H1 (cell line): ENCODE data around the gene KIF23. TPM values are rescaled to one million over a fixed set of nuclear protein-coding genes. Genes with fewer than 3 reads are reported as not detected.

Experiments used
- CTCF ChIA-PET: fragments of 300-600 bp; sonication (Branson Sonifier 250); formaldehyde crosslinking; loops from one replicate; lab custom pipeline; 2021; ENCODE audit not compliant: partially characterized antibody; lab: Charles Lee
- POLR2A ChIA-PET: fragments of 300-600 bp; sonication (Branson Sonifier 250); formaldehyde crosslinking; loops from one replicate; lab custom pipeline; 2021; ENCODE audit warnings: inconsistent platforms; ENCODE audit not compliant: partially characterized antibody; lab: Charles Lee
- DNase-seq, 2 experiments: peaks; one replicate each; pipeline versions ENCODE4 v3.0.0 to v3.0.0-alpha.2; 2010 to 2022; ENCODE audit warnings: low spot score in 2 of 2, low read depth in 1 of 2, mixed read lengths in 1 of 2
- FAIRE-seq: peaks from 2 replicates; lab custom pipeline; 2011; peaks lifted over from hg19 to GRCh38; lab: Jason Lieb, UNC
- H2AFZ ChIP-seq: 2 replicates; pipeline ENCODE4 v1.8.1; 2012; ENCODE audit warnings: low read length, inconsistent platforms
- H2AK5ac ChIP-seq: 2 replicates; pipeline ENCODE4 v1.6.1; 2013; ENCODE audit warnings: low read depth, low read length
- H2BK120ac ChIP-seq: replicated peaks from 2 replicates; pipeline ENCODE3; 2013; ENCODE audit warnings: low read depth, low read length, inconsistent platforms
- H2BK12ac ChIP-seq: 2 replicates; pipeline ENCODE4 v1.6.1; 2013; ENCODE audit warnings: low read depth, low read length
- H2BK15ac ChIP-seq: 2 replicates; pipeline ENCODE4 v1.6.1; 2013; ENCODE audit warnings: low read length
- H2BK20ac ChIP-seq: 2 replicates; pipeline ENCODE4 v1.6.1; 2013; ENCODE audit warnings: low read length
- H2BK5ac ChIP-seq: 2 replicates; pipeline ENCODE4 v1.6.1; 2013; ENCODE audit warnings: low read depth, low read length
- H3K14ac ChIP-seq: 2 replicates; pipeline ENCODE4 v1.6.1; 2013; ENCODE audit warnings: inconsistent platforms; ENCODE audit not compliant: insufficient read length
- H3K18ac ChIP-seq: 2 replicates; pipeline ENCODE4 v1.6.1; 2013; ENCODE audit warnings: low read length; ENCODE audit errors: extremely low read depth
- H3K23ac ChIP-seq: 2 replicates; pipeline ENCODE4 v1.6.1; 2013; ENCODE audit warnings: inconsistent platforms; ENCODE audit not compliant: insufficient read length
- H3K23me2 ChIP-seq: 2 replicates; pipeline ENCODE4 v1.6.1; 2013; ENCODE audit warnings: low read depth, low read length
- H3K27ac ChIP-seq: 2 replicates; pipeline ENCODE4 v1.6.1; 2011; ENCODE audit warnings: low read depth, low read length, inconsistent platforms
- H3K27me3 ChIP-seq, 4 experiments: replicated peaks in 1 of 4; 1 replicate in 1 of 4; 2 replicates in 3 of 4; pipeline versions ENCODE4 v1.6.1 to v1.8.1; 2011 to 2013; ENCODE audit warnings: low read length in 3 of 4, mild to moderate bottlenecking in 3 of 4, inconsistent platforms in 2 of 4, mixed read lengths in 2 of 4, moderate library complexity in 1 of 4; ENCODE audit not compliant: control insufficient read depth in 3 of 4, insufficient read depth in 3 of 4; ENCODE audit errors: extremely low read depth in 1 of 4
- H3K36me3 ChIP-seq, 4 experiments: 2 replicates each; pipeline versions ENCODE4 v1.6.1 to v1.8.1; 2011 to 2013; ENCODE audit warnings: mild to moderate bottlenecking in 4 of 4, low read length in 3 of 4, moderate library complexity in 2 of 4, control low read depth in 1 of 4, inconsistent platforms in 1 of 4; ENCODE audit not compliant: insufficient read depth in 4 of 4, control insufficient read depth in 2 of 4
- H3K4ac ChIP-seq: replicated peaks from 2 replicates; pipeline ENCODE3; 2013; ENCODE audit warnings: low read length, low read depth, mixed read lengths, inconsistent platforms; ENCODE audit not compliant: insufficient read length
- H3K4me1 ChIP-seq, 4 experiments: replicated peaks in 1 of 4; 1 replicate in 1 of 4; 2 replicates in 3 of 4; pipeline versions ENCODE4 v1.6.1 to v1.8.1; 2011 to 2013; ENCODE audit warnings: low read length in 3 of 4, inconsistent platforms in 2 of 4, mixed read lengths in 1 of 4; ENCODE audit not compliant: insufficient read depth in 4 of 4, control insufficient read depth in 3 of 4
- H3K4me2 ChIP-seq, 2 experiments: 2 replicates each; pipeline versions ENCODE4 v1.6.1 to v1.8.1; 2011 to 2013; ENCODE audit warnings: low read depth in 2 of 2, low read length in 2 of 2, control low read depth in 1 of 2, inconsistent platforms in 1 of 2, mild to moderate bottlenecking in 1 of 2; ENCODE audit not compliant: insufficient read depth in 1 of 2
- H3K4me3 ChIP-seq, 4 experiments: fragments of 200-600, 300-600 bp in 1 of 4; sonication (generic), shearing (Covaris generic), sonication (Bioruptor Twin) in 1 of 4; 2 replicates each; pipeline versions ENCODE4 v1.5.1 to v1.8.1; 2011 to 2016; ENCODE audit warnings: low read length in 4 of 4, low read depth in 3 of 4, control low read depth in 2 of 4, inconsistent platforms in 2 of 4, mild to moderate bottlenecking in 2 of 4, mixed read lengths in 1 of 4, moderate library complexity in 1 of 4; ENCODE audit not compliant: insufficient read depth in 2 of 4; ENCODE audit errors: extremely low read depth in 1 of 4
- H3K56ac ChIP-seq: replicated peaks from 2 replicates; pipeline ENCODE3; 2013; ENCODE audit warnings: low read depth, mild to moderate bottlenecking, mixed read lengths, low read length, inconsistent platforms; ENCODE audit not compliant: insufficient read length
- H3K79me1 ChIP-seq: 2 replicates; pipeline ENCODE4 v1.6.1; 2013; ENCODE audit warnings: low read depth, low read length, control low read depth
- H3K79me2 ChIP-seq, 2 experiments: 2 replicates each; pipeline versions ENCODE4 v1.6.1 to v1.8.1; 2012 to 2013; ENCODE audit warnings: low read length in 2 of 2, mild to moderate bottlenecking in 2 of 2, inconsistent platforms in 1 of 2; ENCODE audit not compliant: insufficient read depth in 2 of 2, control insufficient read depth in 1 of 2
- H3K9ac ChIP-seq, 4 experiments: replicated peaks in 1 of 4; 1 replicate in 1 of 4; 2 replicates in 3 of 4; pipeline versions ENCODE4 v1.6.1 to v1.8.1; 2011 to 2013; ENCODE audit warnings: low read depth in 3 of 4, low read length in 3 of 4, control low read depth in 2 of 4, mild to moderate bottlenecking in 2 of 4, moderate library complexity in 2 of 4, inconsistent platforms in 1 of 4; ENCODE audit errors: extremely low read depth in 1 of 4
- H3K9me3 ChIP-seq, 2 experiments: 2 replicates each; pipeline versions ENCODE4 v1.6.1 to v1.8.1; 2012 to 2013; ENCODE audit warnings: mild to moderate bottlenecking in 2 of 2, moderate library complexity in 2 of 2, control low read depth in 1 of 2, inconsistent platforms in 1 of 2, low read depth in 1 of 2, low read length in 1 of 2, mixed read lengths in 1 of 2; ENCODE audit not compliant: insufficient read depth in 2 of 2
- H4K20me1 ChIP-seq, 2 experiments: replicated peaks in 1 of 2; 2 replicates each; pipeline versions ENCODE3 to v1.8.1; 2011 to 2013; ENCODE audit warnings: inconsistent platforms in 2 of 2, low read length in 2 of 2, mild to moderate bottlenecking in 1 of 2; ENCODE audit not compliant: insufficient read depth in 2 of 2, control insufficient read depth in 1 of 2
- H4K5ac ChIP-seq: 2 replicates; pipeline ENCODE4 v1.6.1; 2013; ENCODE audit warnings: low read length, low read depth, mixed read lengths, inconsistent platforms; ENCODE audit not compliant: insufficient read length
- H4K8ac ChIP-seq: 2 replicates; pipeline ENCODE4 v1.8.0; 2013; ENCODE audit warnings: mild to moderate bottlenecking, moderate library complexity, low read length, inconsistent platforms; ENCODE audit not compliant: insufficient read depth; ENCODE audit errors: extremely low read depth
- H4K91ac ChIP-seq: replicated peaks from 2 replicates; pipeline ENCODE3; 2013; ENCODE audit warnings: low read length, mixed read lengths, inconsistent platforms; ENCODE audit not compliant: insufficient read length
- BRCA1 ChIP-seq: IDR thresholded peaks from 2 replicates; pipeline ENCODE4 v1.6.1; 2012; ENCODE audit warnings: low read depth, low read length, improper control_type of control experiment
- JUND ChIP-seq: IDR thresholded peaks from 2 replicates; pipeline ENCODE4 v1.6.1; 2011; ENCODE audit warnings: mild to moderate bottlenecking, improper control_type of control experiment, low read length
- MAX ChIP-seq: IDR thresholded peaks from 2 replicates; pipeline ENCODE4 v1.6.1; 2012; ENCODE audit warnings: inconsistent platforms
- NANOG ChIP-seq: IDR thresholded peaks from 2 replicates; pipeline ENCODE4 v1.6.1; 2011; ENCODE audit warnings: low read length, low read depth, mild to moderate bottlenecking, inconsistent platforms; ENCODE audit not compliant: insufficient read depth, poor library complexity, severe bottlenecking
- TBP ChIP-seq: IDR thresholded peaks from 2 replicates; pipeline ENCODE4 v1.6.1; 2011; ENCODE audit warnings: low read depth, low read length, improper control_type of control experiment
- YY1 ChIP-seq: IDR thresholded peaks from 2 replicates; pipeline ENCODE4 v1.6.1; 2011; ENCODE audit warnings: low read depth, mild to moderate bottlenecking, low read length
- WGBS, 2 experiments: shearing (Covaris generic) in 1 of 2; methylation state at CpG; one replicate each; pipeline versions ENCODE4 v1.1.6 to v1.1.7; 2013 to 2015; ENCODE audit warnings: low lambda C conversion rate in 2 of 2, mixed read lengths in 2 of 2, inconsistent platforms in 1 of 2, low coverage in 1 of 2, missing lambda C conversion rate in 1 of 2; ENCODE audit not compliant: insufficient replicate concordance in 2 of 2, insufficient coverage in 1 of 2, insufficient read length in 1 of 2; ENCODE audit errors: extremely low coverage in 1 of 2, missing lambda C conversion rate in 1 of 2; 5-methylcytosine and 5-hydroxymethylcytosine counted together
- polyA plus RNA-seq, 7 experiments: library from polyadenylated mRNA; depleted of rRNA in 3 of 7; stranded (reverse) in 5 of 7; unstranded in 2 of 7; fragments of >200 nt in 5 of 7; fragments of 200-250 nt in 2 of 7; gene quantifications; 1 replicate in 5 of 7; 2 replicates in 1 of 7; 4 replicates in 1 of 7; pipeline versions ENCODE4 v1.2.1 to v1.2.3, GENCODE V29; 2011 to 2013; ENCODE audit warnings: missing spikeins in 2 of 7, mixed read lengths in 2 of 7
- total RNA-seq: library from RNA; stranded (reverse); fragmentation: NEBNext Ultra II Directional; extraction: Animal tissue kit (Norgen Biotek cat#: 25700); gene quantifications from 2 replicates; pipeline ENCODE4 v1.2.1, GENCODE V29; 2021

The KIF23 gene
- total and polyA plus RNA-seq, 2 of the 8 experiments (the other 6 are each of a cell fraction or from before 2014, with no cell fraction given) = 26.2 to 77.4 TPM

GRCh38 chr15:69407719-69408400, 6.3 kb upstream of the KIF23 start:
- no peak overlapping the region for H3K4ac ChIP-seq
- no peaks in the 10 kb centered on the region for H3K9me3 ChIP-seq
- H3K79me2 ChIP-seq = no peaks in the 10 kb centered on the region
- POLR2A ChIA-PET = interaction anchor here (1.2 kb wide), 1 partner anchor 10 kb away, joined by 3 read pairs; no protein-coding TSS in a partner anchor
- H2BK5ac ChIP-seq = no peak overlapping the region
- no peak overlapping the region for H3K27ac ChIP-seq
- no peak overlapping the region for H2AFZ ChIP-seq
- H4K20me1 ChIP-seq = no peaks in the 10 kb centered on the region
- H2AK5ac ChIP-seq = no peak overlapping the region
- no peak overlapping the region for H4K5ac ChIP-seq
- H3K4me1 ChIP-seq = no peaks in the 10 kb centered on the region
- H3K56ac ChIP-seq = no peak overlapping the region
- no peak overlapping the region for H3K9ac ChIP-seq
- TF ChIP-seq JUND (no peak), MAX (no peak), NANOG (no peak), YY1 (no peak), BRCA1 (no peak), TBP (no peak)
- 80% methylated on average over 3 of the region's 3 CpGs; no CpG with 5 or more reads in 1 of the 2 experiments for WGBS, 2 experiments
- no peaks in the 10 kb centered on the region for H3K27me3 ChIP-seq
- H3K23me2 ChIP-seq = no peaks in the 10 kb centered on the region
- H3K23ac ChIP-seq = no peak overlapping the region
- no peak overlapping the region for H3K4me2 ChIP-seq
- H2BK15ac ChIP-seq = no peak overlapping the region
- H4K91ac ChIP-seq = no peak overlapping the region
- H2BK120ac ChIP-seq = no peak overlapping the region
- CTCF ChIA-PET = interaction anchor here (0.7 to 6.8 kb wide), 5 partner anchors 14 to 596 kb away, joined by 3 to 32 read pairs (median 3); no protein-coding TSS in a partner anchor
- H3K4me3 ChIP-seq = no peak overlapping the region
- no peak overlapping the region for H3K14ac ChIP-seq
- no peak overlapping the region for H2BK12ac ChIP-seq
- no peak overlapping the region for H3K18ac ChIP-seq
- no peaks in the 10 kb centered on the region for H3K36me3 ChIP-seq
- no peaks in the 10 kb centered on the region for H3K79me1 ChIP-seq
- no peak overlapping the region for H2BK20ac ChIP-seq
- FAIRE-seq (no peak), DNase-seq (no peak)
- H4K8ac ChIP-seq = no peak overlapping the region
